AG20443 (cell line): ENCODE measurements around the gene ERI3.
"Not testable (repeated sequence)": the region's sequence is repeated elsewhere in the genome, so short reads cannot be mapped to it uniquely, and the experiment has no call there.

Experiments used
- DNase-seq: peaks from one replicate; pipeline ENCODE4 v3.0.0; 2012; ENCODE audit warnings: low spot score, mixed read lengths

The ERI3 gene

GRCh38 chr1:44206545-44206944, 148.5 kb downstream of the ERI3 start:
- DNase-seq, result not testable (repeated sequence)

DNA sequence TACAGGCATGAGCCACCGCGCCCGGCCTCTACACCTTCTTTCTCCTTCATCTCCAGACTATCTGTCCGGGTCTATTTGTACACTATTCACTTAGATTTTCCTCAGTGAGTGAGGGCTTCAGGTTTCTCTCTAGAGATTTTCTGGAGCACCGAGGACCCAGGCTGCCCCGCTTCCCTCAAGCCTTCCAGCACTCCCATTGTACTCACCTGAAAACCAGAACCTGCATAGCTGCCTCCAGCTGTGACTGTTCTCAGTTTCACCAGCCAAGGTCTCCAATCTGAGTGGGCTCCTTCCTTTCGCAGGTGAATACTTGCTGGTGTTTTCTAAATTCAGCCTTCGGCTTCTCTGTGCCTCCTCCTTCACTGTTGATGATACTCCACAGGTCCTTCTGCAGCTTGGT, 154.7 kb downstream of the ERI3 start:
- DNase-seq, result no peak

DNA sequence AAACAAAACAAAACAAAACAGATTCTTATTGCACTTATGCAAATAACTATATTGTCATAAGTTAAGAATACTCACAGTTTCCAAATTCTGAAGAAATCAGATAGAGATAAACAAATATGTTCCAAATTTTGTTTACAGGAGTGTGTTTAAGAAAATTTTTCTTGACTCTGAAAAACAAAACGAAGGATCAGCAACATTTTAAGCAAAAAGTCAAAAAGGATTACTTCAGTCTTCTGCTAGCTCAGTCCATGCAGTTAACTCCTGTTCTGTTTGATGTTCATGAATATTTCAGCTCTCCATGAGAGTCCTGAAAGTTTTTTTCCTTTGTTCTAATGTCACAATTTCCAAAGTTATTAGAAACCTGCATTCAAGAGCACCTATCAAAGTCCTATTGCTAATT, 180.4 kb downstream of the ERI3 start:
- DNase-seq, result no peak
